LNCaP clone FGC (cell line): ENCODE results near the gene TOMM6.

Experiments
- DNase-seq: peaks from one replicate; pipeline ENCODE4 v3.0.0-alpha.2; 2011; ENCODE audit warnings: low read depth
- H3K4me3 ChIP-seq: 2 replicates; pipeline ENCODE4 v1.5.1; 2011; ENCODE audit warnings: mild to moderate bottlenecking, low read depth, low read length, control low read depth
- TF ChIP-seq, protein P1 (sequence below): IDR thresholded peaks from 2 replicates; pipeline ENCODE4 v1.5.1; 2012; ENCODE audit warnings: mild to moderate bottlenecking; ENCODE audit not compliant: control insufficient read depth, insufficient read depth; ENCODE audit errors: extremely low read depth

The TOMM6 gene

DNA sequence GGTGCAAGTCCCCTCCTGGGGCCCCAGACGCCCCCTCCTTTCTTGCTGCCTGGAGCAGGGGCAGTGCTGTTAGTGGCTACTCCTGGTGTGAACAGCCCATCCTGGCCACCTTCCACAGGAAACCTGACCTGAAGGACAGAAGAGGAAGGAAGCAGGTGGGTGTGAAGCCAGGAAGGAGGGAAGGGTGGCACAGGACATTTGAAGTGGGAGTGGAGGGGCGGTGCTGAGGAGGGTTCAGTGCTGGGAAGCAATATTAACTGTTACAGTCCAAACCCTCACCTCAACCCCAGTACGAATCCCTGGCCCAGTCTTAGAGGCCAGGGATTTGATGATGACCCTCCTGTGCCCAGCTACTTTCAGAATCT, 6.1 kb upstream of the TOMM6 start:
- TF ChIP-seq, protein P1, sequence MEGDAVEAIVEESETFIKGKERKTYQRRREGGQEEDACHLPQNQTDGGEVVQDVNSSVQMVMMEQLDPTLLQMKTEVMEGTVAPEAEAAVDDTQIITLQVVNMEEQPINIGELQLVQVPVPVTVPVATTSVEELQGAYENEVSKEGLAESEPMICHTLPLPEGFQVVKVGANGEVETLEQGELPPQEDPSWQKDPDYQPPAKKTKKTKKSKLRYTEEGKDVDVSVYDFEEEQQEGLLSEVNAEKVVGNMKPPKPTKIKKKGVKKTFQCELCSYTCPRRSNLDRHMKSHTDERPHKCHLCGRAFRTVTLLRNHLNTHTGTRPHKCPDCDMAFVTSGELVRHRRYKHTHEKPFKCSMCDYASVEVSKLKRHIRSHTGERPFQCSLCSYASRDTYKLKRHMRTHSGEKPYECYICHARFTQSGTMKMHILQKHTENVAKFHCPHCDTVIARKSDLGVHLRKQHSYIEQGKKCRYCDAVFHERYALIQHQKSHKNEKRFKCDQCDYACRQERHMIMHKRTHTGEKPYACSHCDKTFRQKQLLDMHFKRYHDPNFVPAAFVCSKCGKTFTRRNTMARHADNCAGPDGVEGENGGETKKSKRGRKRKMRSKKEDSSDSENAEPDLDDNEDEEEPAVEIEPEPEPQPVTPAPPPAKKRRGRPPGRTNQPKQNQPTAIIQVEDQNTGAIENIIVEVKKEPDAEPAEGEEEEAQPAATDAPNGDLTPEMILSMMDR: no peak
- H3K4me3 ChIP-seq: peak overlapping the region; percentile 77
- DNase-seq: peak; percentile 44

DNA sequence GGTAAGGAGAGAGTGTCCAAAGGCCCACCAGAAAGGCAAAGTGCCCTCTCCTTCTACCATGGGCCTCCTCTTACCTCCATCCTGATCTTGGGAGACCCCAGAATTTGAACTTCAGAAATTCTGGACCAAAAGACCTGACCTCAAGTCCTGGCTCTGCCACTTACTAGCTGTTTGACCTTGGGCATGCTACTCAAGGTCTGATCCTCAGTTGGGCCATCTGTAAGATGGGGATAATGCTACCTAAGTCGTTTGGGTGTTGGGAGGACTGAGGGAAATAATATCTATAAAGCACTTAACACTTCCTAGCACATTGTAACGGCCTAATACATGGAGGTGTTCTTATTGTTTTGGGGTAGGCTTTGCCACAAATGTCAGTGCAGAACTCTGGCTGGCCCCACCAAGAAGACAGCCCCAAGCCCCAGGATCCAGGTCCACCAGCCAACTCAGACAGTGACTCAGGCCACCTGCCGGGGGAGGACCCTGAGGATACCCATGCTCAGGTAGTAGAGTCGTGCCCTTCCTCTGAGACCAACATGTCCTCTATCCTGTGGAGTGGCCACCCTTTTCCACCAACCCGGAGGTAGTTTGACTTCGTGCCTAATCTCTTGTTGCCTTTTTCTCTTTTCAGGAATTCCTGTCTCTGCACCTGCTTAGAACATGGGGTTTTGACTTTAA, 4.3 kb upstream of the TOMM6 start:
- no peak for DNase-seq
- TF ChIP-seq, protein P1: no peak
- H3K4me3 ChIP-seq: no peak overlapping the region

DNA sequence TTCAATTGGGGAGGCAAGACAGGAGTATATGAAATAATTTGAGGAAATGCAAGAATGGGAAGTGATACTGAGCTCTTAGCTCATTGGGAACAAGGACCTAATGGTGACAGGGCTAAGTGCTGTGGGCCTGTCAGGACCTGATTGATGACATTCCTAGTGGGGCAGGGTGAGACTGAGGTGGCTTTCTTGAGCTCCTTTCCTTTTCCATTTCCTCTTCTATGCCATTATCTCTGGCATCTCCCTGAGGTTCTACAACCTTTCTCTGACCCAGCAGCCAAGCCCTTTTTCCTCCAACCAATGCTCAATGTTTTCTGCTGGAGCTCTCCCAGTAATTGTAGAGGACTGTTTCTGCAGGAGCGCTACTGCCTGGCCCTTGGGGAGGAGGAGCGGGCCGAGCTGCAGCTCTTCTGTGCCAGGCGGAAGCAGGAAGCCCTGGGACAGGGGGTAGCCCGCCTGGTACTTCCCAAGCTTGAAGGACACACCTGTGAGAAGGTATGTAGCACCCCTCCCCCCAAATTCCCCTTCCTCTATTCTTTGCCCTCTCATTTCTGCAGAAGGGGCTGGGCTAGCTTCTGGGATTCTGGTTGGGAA, 2.8 kb upstream of the TOMM6 start:
- DNase-seq: no peak
- TF ChIP-seq, protein P1: no peak
- H3K4me3 ChIP-seq: no peak overlapping the region

DNA sequence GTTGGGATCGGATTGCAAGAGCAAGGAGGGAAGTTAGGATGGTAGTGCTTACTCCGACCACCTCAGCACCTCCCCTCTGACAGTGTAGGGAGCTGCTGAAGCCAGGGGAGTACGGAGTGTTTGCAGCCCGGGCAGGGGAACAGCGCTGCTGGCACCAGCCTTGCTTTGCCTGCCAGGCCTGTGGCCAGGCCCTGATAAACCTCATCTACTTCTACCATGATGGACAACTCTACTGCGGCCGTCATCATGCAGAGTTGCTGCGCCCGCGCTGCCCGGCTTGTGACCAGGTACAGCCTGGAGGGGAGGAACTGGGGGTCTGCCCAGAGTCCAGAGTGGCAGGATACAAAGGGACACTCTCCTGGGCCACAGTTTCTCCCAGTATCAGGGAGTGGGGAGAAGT, 2.2 kb upstream of the TOMM6 start:
- no peak for DNase-seq
- TF ChIP-seq, protein P1: no peak
- no peak overlapping the region for H3K4me3 ChIP-seq

DNA sequence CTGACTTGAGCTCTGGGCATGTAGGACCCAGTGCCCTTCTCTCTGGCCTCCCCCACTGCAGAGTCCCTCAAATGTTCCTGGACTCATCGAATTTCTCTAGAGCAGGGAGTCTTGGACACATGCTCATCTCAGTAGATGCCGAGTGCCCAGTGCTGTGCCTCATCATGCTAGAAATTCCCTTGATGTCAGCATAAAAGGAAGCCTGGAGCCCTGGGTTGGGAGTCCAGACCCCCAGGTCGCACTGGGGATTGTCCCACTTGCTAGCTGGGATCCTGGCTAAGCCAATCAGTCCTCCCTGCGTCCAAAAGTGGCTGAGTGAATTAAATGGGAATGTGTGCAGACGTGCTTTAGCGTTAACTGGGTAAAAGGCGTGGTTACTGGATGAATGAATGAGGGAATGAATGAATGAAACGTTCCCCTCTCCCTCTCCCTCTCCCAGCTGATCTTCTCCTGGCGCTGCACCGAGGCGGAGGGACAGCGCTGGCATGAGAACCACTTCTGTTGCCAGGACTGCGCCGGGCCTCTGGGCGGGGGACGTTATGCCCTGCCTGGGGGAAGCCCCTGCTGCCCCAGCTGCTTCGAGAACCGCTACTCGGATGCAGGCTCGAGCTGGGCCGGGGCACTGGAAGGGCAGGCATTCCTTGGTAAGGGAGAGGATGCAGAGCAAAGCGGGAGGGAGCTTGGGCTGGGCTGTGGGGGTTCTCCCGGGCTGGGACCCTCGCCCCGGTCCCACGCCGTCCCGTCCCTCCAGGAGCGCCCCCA, 1.6 kb upstream of the TOMM6 start:
- TF ChIP-seq, protein P1: no peak
- H3K4me3 ChIP-seq: peak overlapping the region; percentile 100
- no peak for DNase-seq

DNA sequence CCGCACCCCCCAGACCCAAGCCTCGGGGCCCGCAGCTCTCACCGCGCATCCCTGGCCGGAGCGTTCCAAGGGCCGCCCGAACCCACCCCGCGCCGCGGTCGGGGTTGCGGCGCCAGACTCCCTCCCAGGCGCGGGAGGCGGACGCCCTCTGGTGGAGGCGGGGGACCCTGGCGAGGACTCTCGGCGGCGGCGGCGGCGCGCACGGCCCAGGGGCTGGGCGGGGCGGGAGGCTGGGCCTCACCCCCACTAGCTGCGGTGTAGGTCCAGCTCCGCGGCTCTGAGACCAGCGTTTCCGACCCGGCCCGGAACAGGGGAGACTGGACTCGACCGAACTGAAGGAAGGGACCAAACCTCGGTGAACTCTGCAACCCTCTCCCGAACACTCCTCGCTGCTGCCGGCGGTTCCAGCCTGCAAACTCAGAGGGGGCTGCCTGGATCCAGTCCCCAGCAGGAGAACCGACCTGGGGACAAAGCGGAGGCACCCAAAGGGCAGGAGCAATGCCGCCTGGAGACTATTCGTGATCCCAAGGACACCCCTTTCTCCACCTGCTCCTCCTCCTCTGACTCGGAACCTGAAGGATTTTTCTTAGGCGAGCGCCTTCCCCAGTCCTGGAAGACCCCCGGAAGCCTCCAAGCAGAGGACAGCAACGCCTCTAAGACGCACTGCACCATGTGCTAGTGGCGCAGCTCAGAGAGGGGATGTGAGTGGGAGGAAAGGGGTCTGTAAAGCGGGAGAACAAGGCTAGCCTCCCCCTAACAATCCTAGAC, 859 bp upstream of the TOMM6 start:
- TF ChIP-seq, protein P1: peak; percentile 92
- peak overlapping the region; percentile 100 for H3K4me3 ChIP-seq
- no peak for DNase-seq
